Left ventricle myocardium inferior (tissue), 1 donor: ENCODE data around the gene NXT1. TPM values are rescaled to one million over a fixed set of nuclear protein-coding genes. Genes with fewer than 3 reads are reported as not detected.

Source experiments
- DNase-seq: peaks from one replicate; pipeline ENCODE4 v3.0.0-alpha.2; 2020
- H3K27ac ChIP-seq: fragments of 200-600 bp; replicated peaks from 2 replicates; pipeline ENCODE4 v1.8.0; 2021
- H3K27me3 ChIP-seq: fragments of 200-600 bp; 2 replicates; pipeline ENCODE4 v1.8.0; 2021; ENCODE audit warnings: low read depth
- H3K36me3 ChIP-seq: fragments of 200-600 bp; 2 replicates; pipeline ENCODE4 v1.8.0; 2021
- H3K4me1 ChIP-seq: fragments of 200-600 bp; 2 replicates; pipeline ENCODE4 v1.8.0; 2021
- H3K4me3 ChIP-seq: fragments of 200-600 bp; 2 replicates; pipeline ENCODE4 v1.8.0; 2021; ENCODE audit warnings: mild to moderate bottlenecking, moderate library complexity
- H3K9me3 ChIP-seq: fragments of 200-600 bp; replicated peaks from 2 replicates; pipeline ENCODE4 v1.8.0; 2021
- CTCF ChIP-seq: fragments of 200-600 bp; IDR thresholded peaks from 2 replicates; pipeline ENCODE4 v1.8.0; 2021; ENCODE audit warnings: antibody characterized with exemption, mild to moderate bottlenecking, borderline replicate concordance
- intact Hi-C: fragments of 100-400 bp; cut with micrococcal nuclease; formaldehyde crosslinking; loops from one replicate; pipeline ENCODE4 v1.11.0; 2022
- total RNA-seq: library from RNA; stranded (reverse); fragmentation: NEBNext Ultra II Directional; extraction: Animal tissue kit (Norgen Biotek cat#: 25700); gene quantifications from one replicate; pipeline ENCODE4 v1.2.1, GENCODE V29; 2021
- donor health status: DM: no; HTN: yes; CAD: no; lungs with severe emphysema.

Gene NXT1
- total RNA-seq, 1 donor from 2014 or later: 7.3 TPM

- Histone ChIP-seq H3K9me3 (no peaks in the 10 kb centered on the region), H3K27me3 (no peaks in the 10 kb centered on the region), H3K4me1 (peaks cover 42% of the 10 kb centered on the region), H3K36me3 (peaks cover 90% of the 10 kb centered on the region), H3K4me3 (no peak overlapping the region), H3K27ac (no peak overlapping the region)
- intact Hi-C loops: no loop called here
- TF ChIP-seq CTCF: no peak
- DNase-seq: no peak
Measured at GRCh38 chr20:23369072-23369823, 18.7 kb downstream of the NXT1 start.

GRCh38 chr20:23370274-23370673 lies 19.7 kb downstream of the NXT1 start:
- Histone ChIP-seq H3K9me3 (no peaks in the 10 kb centered on the region), H3K27me3 (no peaks in the 10 kb centered on the region), H3K4me3 (no peak overlapping the region), H3K4me1 (peaks cover 38% of the 10 kb centered on the region), H3K36me3 (peaks cover 83% of the 10 kb centered on the region), H3K27ac (no peak overlapping the region)
- intact Hi-C loops: no loop called here
- no peak for TF ChIP-seq CTCF
- no peak for DNase-seq

GRCh38 chr20:23370873-23371272 lies 20.3 kb downstream of the NXT1 start:
- peaks cover 83% of the 10 kb centered on the region for H3K36me3 ChIP-seq

GRCh38 chr20:23371496-23371895 lies 20.9 kb downstream of the NXT1 start:
- intact Hi-C loops: no loop called here

More at GRCh38 chr20:23370873-23371272, 20.3 kb downstream of the NXT1 start:
- no peak for TF ChIP-seq CTCF
- Histone ChIP-seq H3K4me3 (no peak overlapping the region), H3K4me1 (peaks cover 32% of the 10 kb centered on the region), H3K27me3 (no peaks in the 10 kb centered on the region), H3K27ac (no peak overlapping the region), H3K9me3 (no peaks in the 10 kb centered on the region)
- DNase-seq: no peak
- intact Hi-C loops: no loop called here

GRCh38 chr20:23374441-23374840 lies 23.9 kb downstream of the NXT1 start:
- Histone ChIP-seq H3K27me3 (no peaks in the 10 kb centered on the region), H3K36me3 (peaks cover 82% of the 10 kb centered on the region), H3K9me3 (no peaks in the 10 kb centered on the region), H3K4me3 (no peak overlapping the region), H3K27ac (no peak overlapping the region), H3K4me1 (peaks cover 6% of the 10 kb centered on the region)
- TF ChIP-seq CTCF: no peak
- intact Hi-C loops: no loop called here
- no peak for DNase-seq

More at GRCh38 chr20:23371496-23371895, 20.9 kb downstream of the NXT1 start:
- Histone ChIP-seq H3K4me1 (peaks cover 26% of the 10 kb centered on the region), H3K27ac (no peak overlapping the region), H3K4me3 (no peak overlapping the region), H3K9me3 (no peaks in the 10 kb centered on the region), H3K36me3 (peaks cover 85% of the 10 kb centered on the region), H3K27me3 (no peaks in the 10 kb centered on the region)
- no peak for TF ChIP-seq CTCF
- DNase-seq: no peak
